Measurements from ENCODE around the gene PCDHB15.

GRCh38 chr5:141234109-141234667 lies 11.0 kb upstream of the PCDHB15 start:
- peak; percentile 29 for TF ChIP-seq CTCF (IDR thresholded peaks at IDR 0.05; ENCODE audit: low read depth, low read length)
- TF ChIP-seq POLR2A (IDR thresholded peaks at IDR 0.05; ENCODE audit: extremely low read depth, insufficient read length), result no peak
- no peak for TF ChIP-seq MYC (IDR thresholded peaks at IDR 0.05; ENCODE audit: low read depth, low read length)

Data from NB4 (cell line).